ENCODE measurements around the gene GLS2. TPM values are rescaled to one million over a fixed set of nuclear protein-coding genes. Genes with fewer than 3 reads are reported as not detected.

GLS2 gene
- total and polyA plus RNA-seq, 3 experiments from 2014 or later, result 2.3 to 3.2 (median 2.5) TPM

- Histone ChIP-seq H3K36me3 (ENCODE audit: insufficient read depth, low read length) (no peaks in the 10 kb centered on the region), H3K27ac (ENCODE audit: low read depth, low read length) (peak overlapping the region; percentile 94), H3K4me3 (ENCODE audit: low read length) (peak overlapping the region; percentile 100), H3K4me1 (ENCODE audit: insufficient read depth, low read length) (peaks cover 12% of the 10 kb centered on the region), H3K9me3 (ENCODE audit: low read length) (no peaks in the 10 kb centered on the region), H3K27me3 (ENCODE audit: insufficient read depth, low read length, poor library complexity, severe bottlenecking) (no peaks in the 10 kb centered on the region)
- peaks cover 21 to 50% (median 40%) of the 10 kb centered on the region in 3 donors for H3K4me1 Mint-ChIP-seq
- ChIA-PET CTCF (interaction anchor here (1.0 to 1.7 kb wide), 4 partner anchors 19 to 279 kb away, joined by 3 to 8 read pairs (median 3); partner anchors contain the start of genes GLS2, RNF41 and STAT2), POLR2A (interaction anchor here (0.7 to 2.0 kb wide), 8 partner anchors 19 to 365 kb away, joined by 3 to 12 read pairs (median 4); partner anchors contain the start of genes CNPY2, COQ10A, GLS2 and PA2G4)
- no peaks in the 10 kb centered on the region for H3K27me3 Mint-ChIP-seq
- peak overlapping the region; percentile 94 to 99 (median 98) for H3K27ac Mint-ChIP-seq
- peaks cover 0 to 26% (median 1%) of the 10 kb centered on the region in 3 donors for H3K36me3 Mint-ChIP-seq
- peak overlapping the region; percentile 95 to 98 (median 96) for H3K4me3 Mint-ChIP-seq
- no peaks in the 10 kb centered on the region for H3K9me3 Mint-ChIP-seq
- no peak for DNase-seq
Measured at GRCh38 chr12:56469007-56469930, 18.7 kb downstream of the GLS2 start.

GRCh38 chr12:56468216-56469006 lies 19.6 kb downstream of the GLS2 start, which contains the start of gene SPRYD4:
Gene SPRYD4, plus strand, starts transcription at chr12:56468578. Its CDS starts 14 bp downstream, at chr12:56468592.
- CTCF ChIA-PET, result interaction anchor here (0.8 to 1.7 kb wide), 4 partner anchors 20 to 279 kb away, joined by 3 to 8 read pairs (median 3); partner anchors contain the start of genes GLS2 and RNF41
- H3K4me1 Mint-ChIP-seq, result peaks cover 23 to 52% (median 42%) of the 10 kb centered on the region in 3 donors
- peak within 1 kb of the TSS; percentile 100 for H3K4me3 ChIP-seq (ENCODE audit: low read length)

GRCh38 chr12:56462565-56462964 lies 25.4 kb downstream of the GLS2 start:
- Histone ChIP-seq H3K4me3 (ENCODE audit: low read length) (no peak overlapping the region), H3K27ac (ENCODE audit: low read depth, low read length) (no peak overlapping the region), H3K27me3 (ENCODE audit: insufficient read depth, low read length, poor library complexity, severe bottlenecking) (no peaks in the 10 kb centered on the region), H3K9me3 (ENCODE audit: low read length) (no peaks in the 10 kb centered on the region), H3K4me1 (ENCODE audit: insufficient read depth, low read length) (peaks cover 4% of the 10 kb centered on the region), H3K36me3 (ENCODE audit: insufficient read depth, low read length) (no peaks in the 10 kb centered on the region)
- no peak for DNase-seq
- no peak overlapping the region for H3K4me3 Mint-ChIP-seq
- ChIA-PET POLR2A (no interaction called here), CTCF (interaction anchor here (1.5 to 2.7 kb wide), 3 partner anchors 13 to 195 kb away, joined by 3 to 18 read pairs (median 8); partner anchors contain the start of genes COQ10A and TIMELESS)
- H3K4me1 Mint-ChIP-seq, result peaks cover 3 to 9% (median 5%) of the 10 kb centered on the region in 3 donors
- H3K9me3 Mint-ChIP-seq, result no peaks in the 10 kb centered on the region
- no peaks in the 10 kb centered on the region for H3K27me3 Mint-ChIP-seq
- no peak overlapping the region for H3K27ac Mint-ChIP-seq
- H3K36me3 Mint-ChIP-seq, result no peaks in the 10 kb centered on the region

More at GRCh38 chr12:56468216-56469006, 19.6 kb downstream of the GLS2 start, which contains the start of gene SPRYD4:
- peak; percentile 90 to 96 (median 94) for DNase-seq
- Histone ChIP-seq H3K36me3 (ENCODE audit: insufficient read depth, low read length) (no peaks in the 10 kb centered on the region), H3K4me1 (ENCODE audit: insufficient read depth, low read length) (peaks cover 15% of the 10 kb centered on the region), H3K27me3 (ENCODE audit: insufficient read depth, low read length, poor library complexity, severe bottlenecking) (no peaks in the 10 kb centered on the region), H3K9me3 (ENCODE audit: low read length) (no peaks in the 10 kb centered on the region), H3K27ac (ENCODE audit: low read depth, low read length) (peak within 1 kb of the TSS; percentile 94)
- no peaks in the 10 kb centered on the region for H3K9me3 Mint-ChIP-seq
- peak within 1 kb of the TSS; percentile 94 to 99 (median 98) for H3K27ac Mint-ChIP-seq
- H3K4me3 Mint-ChIP-seq, result peak within 1 kb of the TSS; percentile 95 to 98 (median 96)
- no peaks in the 10 kb centered on the region for H3K27me3 Mint-ChIP-seq
- POLR2A ChIA-PET, result interaction anchor here (0.6 to 2.0 kb wide), 9 partner anchors 19 to 364 kb away, joined by 3 to 12 read pairs (median 4); partner anchors contain the start of genes CNPY2, COQ10A, GLS2 and PA2G4
- peaks cover 0 to 23% (median 1%) of the 10 kb centered on the region in 3 donors for H3K36me3 Mint-ChIP-seq

GRCh38 chr12:56461235-56462159 lies 26.5 kb downstream of the GLS2 start:
- Mint-ChIP-seq H3K36me3 (no peaks in the 10 kb centered on the region), H3K27me3 (no peaks in the 10 kb centered on the region), H3K4me1 (peaks cover 3 to 5% (median 5%) of the 10 kb centered on the region in 3 donors), H3K4me3 (no peak overlapping the region), H3K9me3 (no peaks in the 10 kb centered on the region), H3K27ac (no peak overlapping the region)
- ChIA-PET POLR2A (interaction anchor here (1.0 kb wide), 2 partner anchors 194 to 203 kb away, joined by 3 read pairs; partner anchors contain the start of gene ANKRD52), CTCF (interaction anchor here (1.4 to 2.7 kb wide), 4 partner anchors 12 to 272 kb away, joined by 3 to 8 read pairs (median 4); partner anchors contain the start of genes CNPY2, SMARCC2 and TIMELESS)
- no peaks in the 10 kb centered on the region for H3K9me3 ChIP-seq (ENCODE audit: low read length)
- no peak overlapping the region for H3K4me3 ChIP-seq (ENCODE audit: low read length)
- no peak for DNase-seq
- H3K4me1 ChIP-seq (ENCODE audit: insufficient read depth, low read length), result peaks cover 4% of the 10 kb centered on the region
- H3K27ac ChIP-seq (ENCODE audit: low read depth, low read length), result no peak overlapping the region
- H3K36me3 ChIP-seq (ENCODE audit: insufficient read depth, low read length), result no peaks in the 10 kb centered on the region
- H3K27me3 ChIP-seq (ENCODE audit: insufficient read depth, low read length, poor library complexity, severe bottlenecking), result no peaks in the 10 kb centered on the region

GRCh38 chr12:56457817-56458216 lies 30.1 kb downstream of the GLS2 start:
- Mint-ChIP-seq H3K27me3 (peaks cover 0 to 2% of the 10 kb centered on the region in 2 donors), H3K4me3 (no peak overlapping the region), H3K9me3 (no peaks in the 10 kb centered on the region), H3K27ac (no peak overlapping the region), H3K36me3 (no peaks in the 10 kb centered on the region), H3K4me1 (no peaks in the 10 kb centered on the region)
- no peaks in the 10 kb centered on the region for H3K4me1 ChIP-seq (ENCODE audit: insufficient read depth, low read length)
- DNase-seq, result no peak
- ChIA-PET POLR2A (interaction anchor here (0.6 to 0.7 kb wide), 3 partner anchors 13 to 253 kb away, joined by 4 to 9 read pairs (median 6); partner anchors contain the start of gene STAT2), CTCF (no interaction called here)
- H3K36me3 ChIP-seq (ENCODE audit: insufficient read depth, low read length), result no peaks in the 10 kb centered on the region
- H3K9me3 ChIP-seq (ENCODE audit: low read length), result no peaks in the 10 kb centered on the region
- no peaks in the 10 kb centered on the region for H3K27me3 ChIP-seq (ENCODE audit: insufficient read depth, low read length, poor library complexity, severe bottlenecking)
- H3K4me3 ChIP-seq (ENCODE audit: low read length), result no peak overlapping the region
- H3K27ac ChIP-seq (ENCODE audit: low read depth, low read length), result no peak overlapping the region

- DNase-seq, result no peak
- Mint-ChIP-seq H3K27ac (peak within 1 kb of the TSS in 1 of 8 donors; percentile 60), H3K9me3 (no peaks in the 10 kb centered on the region), H3K4me3 (peak within 1 kb of the TSS in 1 of 7 donors; percentile 40), H3K4me1 (peaks cover 3 to 8% (median 6%) of the 10 kb centered on the region in 3 donors), H3K36me3 (no peaks in the 10 kb centered on the region), H3K27me3 (peaks cover 0 to 2% of the 10 kb centered on the region in 2 donors)
- no peaks in the 10 kb centered on the region for H3K27me3 ChIP-seq (ENCODE audit: insufficient read depth, low read length, poor library complexity, severe bottlenecking)
- H3K36me3 ChIP-seq (ENCODE audit: insufficient read depth, low read length), result no peaks in the 10 kb centered on the region
- ChIA-PET CTCF (interaction anchor here (1.0 to 1.7 kb wide), 2 partner anchors 9 to 265 kb away, joined by 3 to 4 read pairs; partner anchors contain the start of gene SMARCC2), POLR2A (interaction anchor here (0.6 kb wide), 1 partner anchor 358 kb away, joined by 3 read pairs; no protein-coding TSS in a partner anchor)
- H3K4me3 ChIP-seq (ENCODE audit: low read length), result no peak within 1 kb of the TSS
- H3K27ac ChIP-seq (ENCODE audit: low read depth, low read length), result no peak within 1 kb of the TSS
- H3K4me1 ChIP-seq (ENCODE audit: insufficient read depth, low read length), result peaks cover 6% of the 10 kb centered on the region
- H3K9me3 ChIP-seq (ENCODE audit: low read length), result no peaks in the 10 kb centered on the region
Measured at GRCh38 chr12:56454557-56454956, 33.4 kb downstream of the GLS2 start, which contains the start of gene MIP. Gene MIP, minus strand, starts transcription at chr12:56454657. Its CDS starts 44 bp downstream, at chr12:56454613.

Data from CD8-positive, alpha-beta memory T cell (primary cell).